IPS-15b (cell line): ENCODE measurements around the gene CUX1.

Source experiments
- H3K27me3 ChIP-seq: one replicate; pipeline ENCODE4 v1.6.1; 2013; ENCODE audit warnings: low read length; ENCODE audit not compliant: control insufficient read depth, insufficient read depth
- H3K36me3 ChIP-seq: one replicate; pipeline ENCODE4 v1.6.1; 2013; ENCODE audit warnings: low read length; ENCODE audit not compliant: control insufficient read depth, insufficient read depth
- H3K4me1 ChIP-seq: one replicate; pipeline ENCODE4 v1.6.1; 2013; ENCODE audit warnings: mild to moderate bottlenecking, low read length; ENCODE audit not compliant: control insufficient read depth, insufficient read depth
- H3K4me3 ChIP-seq: one replicate; pipeline ENCODE4 v1.5.1; 2013; ENCODE audit warnings: low read depth, low read length
- H3K9ac ChIP-seq: one replicate; pipeline ENCODE4 v1.6.1; 2013; ENCODE audit warnings: low read depth, mild to moderate bottlenecking, low read length
- H3K9me3 ChIP-seq: one replicate; pipeline ENCODE4 v1.6.1; 2013; ENCODE audit warnings: mild to moderate bottlenecking, low read length; ENCODE audit not compliant: control insufficient read depth, insufficient read depth

CUX1 gene

GRCh38 chr7:102289057-102289456, 471.6 kb downstream of the CUX1 start:
- H3K9ac ChIP-seq, result no peak overlapping the region
- H3K4me3 ChIP-seq, result no peak overlapping the region
- H3K27me3 ChIP-seq, result peaks cover 6% of the 10 kb centered on the region

GRCh38 chr7:102291056-102291915, 473.9 kb downstream of the CUX1 start:
- Histone ChIP-seq H3K9ac (no peak overlapping the region), H3K4me1 (peaks cover 8% of the 10 kb centered on the region), H3K9me3 (no peaks in the 10 kb centered on the region), H3K27me3 (peaks cover 3% of the 10 kb centered on the region), H3K4me3 (no peak overlapping the region), H3K36me3 (no peaks in the 10 kb centered on the region)

More at GRCh38 chr7:102289057-102289456, 471.6 kb downstream of the CUX1 start:
- H3K9me3 ChIP-seq, result no peaks in the 10 kb centered on the region
- no peaks in the 10 kb centered on the region for H3K36me3 ChIP-seq
- H3K4me1 ChIP-seq, result peaks cover 2% of the 10 kb centered on the region

- Histone ChIP-seq H3K9me3 (no peaks in the 10 kb centered on the region), H3K9ac (no peak overlapping the region), H3K27me3 (peaks cover 3% of the 10 kb centered on the region), H3K4me3 (no peak overlapping the region), H3K36me3 (no peaks in the 10 kb centered on the region), H3K4me1 (peaks cover 8% of the 10 kb centered on the region)
These were observed 474.5 kb downstream of the CUX1 start for GRCh38 chr7:102291916-102292267.

GRCh38 chr7:102292813-102293798, 475.7 kb downstream of the CUX1 start:
- no peak overlapping the region for H3K9ac ChIP-seq
- H3K4me1 ChIP-seq, result peaks cover 6% of the 10 kb centered on the region

GRCh38 chr7:102294589-102294988, 477.2 kb downstream of the CUX1 start:
- H3K4me3 ChIP-seq, result no peak overlapping the region
- H3K36me3 ChIP-seq, result no peaks in the 10 kb centered on the region
- peaks cover 3% of the 10 kb centered on the region for H3K27me3 ChIP-seq
- H3K9me3 ChIP-seq, result no peaks in the 10 kb centered on the region
- H3K9ac ChIP-seq, result no peak overlapping the region
- peaks cover 6% of the 10 kb centered on the region for H3K4me1 ChIP-seq

More at GRCh38 chr7:102292813-102293798, 475.7 kb downstream of the CUX1 start:
- peaks cover 1% of the 10 kb centered on the region for H3K27me3 ChIP-seq
- H3K4me3 ChIP-seq, result peak overlapping the region; percentile 41
- H3K9me3 ChIP-seq, result no peaks in the 10 kb centered on the region
- H3K36me3 ChIP-seq, result no peaks in the 10 kb centered on the region

- H3K4me1 ChIP-seq, result peaks cover 6% of the 10 kb centered on the region
- no peak overlapping the region for H3K4me3 ChIP-seq
- peaks cover 3% of the 10 kb centered on the region for H3K27me3 ChIP-seq
- no peak overlapping the region for H3K9ac ChIP-seq
- H3K9me3 ChIP-seq, result no peaks in the 10 kb centered on the region
- H3K36me3 ChIP-seq, result no peaks in the 10 kb centered on the region
These were observed 478.1 kb downstream of the CUX1 start for GRCh38 chr7:102295346-102296178.

GRCh38 chr7:102296179-102296438, 478.7 kb downstream of the CUX1 start:
- Histone ChIP-seq H3K4me1 (peaks cover 6% of the 10 kb centered on the region), H3K36me3 (no peaks in the 10 kb centered on the region), H3K9me3 (no peaks in the 10 kb centered on the region), H3K4me3 (no peak overlapping the region), H3K9ac (no peak overlapping the region), H3K27me3 (peaks cover 3% of the 10 kb centered on the region)

- Histone ChIP-seq H3K9me3 (no peaks in the 10 kb centered on the region), H3K4me1 (peaks cover 6% of the 10 kb centered on the region), H3K36me3 (no peaks in the 10 kb centered on the region), H3K27me3 (peaks cover 3% of the 10 kb centered on the region), H3K9ac (no peak overlapping the region), H3K4me3 (no peak overlapping the region)
These were observed 479.1 kb downstream of the CUX1 start for GRCh38 chr7:102296514-102296913.

- H3K4me1 ChIP-seq, result peaks cover 6% of the 10 kb centered on the region
These were observed 480.2 kb downstream of the CUX1 start for GRCh38 chr7:102297487-102298218.

GRCh38 chr7:102300643-102301221, 483.3 kb downstream of the CUX1 start:
- Histone ChIP-seq H3K27me3 (peaks cover 3% of the 10 kb centered on the region), H3K9ac (no peak overlapping the region), H3K9me3 (no peaks in the 10 kb centered on the region), H3K4me1 (peaks cover 3% of the 10 kb centered on the region), H3K4me3 (no peak overlapping the region), H3K36me3 (peaks cover 4% of the 10 kb centered on the region)

More at GRCh38 chr7:102297487-102298218, 480.2 kb downstream of the CUX1 start:
- Histone ChIP-seq H3K36me3 (no peaks in the 10 kb centered on the region), H3K9ac (no peak overlapping the region), H3K9me3 (no peaks in the 10 kb centered on the region), H3K27me3 (peaks cover 3% of the 10 kb centered on the region), H3K4me3 (no peak overlapping the region)
